IPS DF 6.9 (cell line): ENCODE measurements around the gene TNRC6C.
"Not testable (repeated sequence)": the region's sequence is repeated elsewhere in the genome, so short reads cannot be mapped to it uniquely, and the experiment has no call there.

Experiments
- DNase-seq: peaks from one replicate; pipeline ENCODE4 v3.0.0-alpha.2; 2013; ENCODE audit warnings: low read depth, low spot score
- H3K27ac ChIP-seq: one replicate; pipeline ENCODE4 v1.5.1; 2013; ENCODE audit warnings: low read length, control low read depth
- H3K27me3 ChIP-seq: 2 replicates; pipeline ENCODE4 v1.6.1; 2013; ENCODE audit warnings: mild to moderate bottlenecking, low read length; ENCODE audit not compliant: control insufficient read depth, insufficient read depth
- H3K36me3 ChIP-seq: 2 replicates; pipeline ENCODE4 v1.6.1; 2013; ENCODE audit warnings: low read length; ENCODE audit not compliant: control insufficient read depth, insufficient read depth
- H3K4me1 ChIP-seq: 2 replicates; pipeline ENCODE4 v1.6.1; 2013; ENCODE audit warnings: low read length; ENCODE audit not compliant: control insufficient read depth, insufficient read depth
- H3K4me3 ChIP-seq: 2 replicates; pipeline ENCODE4 v1.5.1; 2013; ENCODE audit warnings: mild to moderate bottlenecking, low read length
- H3K9me3 ChIP-seq: 2 replicates; pipeline ENCODE4 v1.6.1; 2013; ENCODE audit warnings: low read length, inconsistent platforms; ENCODE audit not compliant: control insufficient read depth, insufficient read depth
- WGBS: extraction: QIAGEN DNeasy Blood & Tissue Kit; methylation state at CpG from one replicate; pipeline ENCODE4 v1.1.7; 2013; ENCODE audit warnings: mixed read lengths, missing lambda C conversion rate; ENCODE audit not compliant: insufficient read length, insufficient coverage; 5-methylcytosine and 5-hydroxymethylcytosine counted together

TNRC6C gene

DNA sequence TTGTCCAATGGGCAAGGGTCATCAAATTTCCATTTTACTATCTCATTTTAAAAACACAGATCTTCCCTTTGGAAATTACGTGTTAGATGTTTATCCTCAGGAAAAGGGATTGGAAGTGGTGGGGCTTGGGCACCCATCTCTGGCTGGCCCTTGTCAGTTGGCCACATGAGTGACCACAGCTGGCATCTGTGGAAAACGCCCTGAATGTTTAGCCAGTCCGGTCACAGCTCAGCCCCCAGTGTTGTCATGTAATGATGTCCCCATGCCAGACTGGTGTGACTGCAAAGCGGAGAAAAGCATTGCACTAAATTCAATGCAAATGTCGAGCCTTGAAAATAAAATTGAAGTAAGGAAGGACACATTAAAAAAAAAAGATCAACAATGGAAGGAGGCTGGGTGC, 117.0 kb downstream of the TNRC6C start:
- Histone ChIP-seq H3K4me1 (no peaks in the 10 kb centered on the region), H3K27me3 (no peaks in the 10 kb centered on the region), H3K27ac (no peak overlapping the region), H3K4me3 (no peak overlapping the region), H3K36me3 (peaks cover 38% of the 10 kb centered on the region), H3K9me3 (no peaks in the 10 kb centered on the region)
- WGBS: no CpG with 5 or more reads among the region's 5 CpGs
- no peak for DNase-seq

DNA sequence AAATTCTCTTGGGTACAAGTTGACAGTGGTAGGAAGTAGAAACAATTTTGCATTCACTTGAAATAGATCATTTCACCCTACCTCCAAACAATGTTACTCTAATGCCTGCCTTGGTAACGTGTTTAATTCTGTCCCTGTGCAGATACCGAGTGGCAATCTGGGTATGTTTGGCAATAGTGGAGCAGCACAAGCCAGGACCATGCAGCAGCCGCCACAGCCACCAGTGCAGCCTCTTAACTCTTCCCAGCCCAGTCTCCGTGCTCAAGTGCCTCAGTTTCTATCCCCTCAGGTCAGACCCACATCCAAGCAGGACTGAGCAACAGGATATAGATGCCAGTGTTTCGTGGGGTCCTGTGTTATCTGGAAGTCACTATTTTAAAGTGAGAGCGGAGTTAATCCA, 120.8 kb downstream of the TNRC6C start:
- Histone ChIP-seq H3K36me3 (peaks cover 26% of the 10 kb centered on the region), H3K4me1 (no peaks in the 10 kb centered on the region), H3K27me3 (no peaks in the 10 kb centered on the region), H3K9me3 (no peaks in the 10 kb centered on the region), H3K27ac (no peak overlapping the region), H3K4me3 (no peak overlapping the region)
- DNase-seq: no peak
- WGBS: no CpG with 5 or more reads among the region's 6 CpGs

DNA sequence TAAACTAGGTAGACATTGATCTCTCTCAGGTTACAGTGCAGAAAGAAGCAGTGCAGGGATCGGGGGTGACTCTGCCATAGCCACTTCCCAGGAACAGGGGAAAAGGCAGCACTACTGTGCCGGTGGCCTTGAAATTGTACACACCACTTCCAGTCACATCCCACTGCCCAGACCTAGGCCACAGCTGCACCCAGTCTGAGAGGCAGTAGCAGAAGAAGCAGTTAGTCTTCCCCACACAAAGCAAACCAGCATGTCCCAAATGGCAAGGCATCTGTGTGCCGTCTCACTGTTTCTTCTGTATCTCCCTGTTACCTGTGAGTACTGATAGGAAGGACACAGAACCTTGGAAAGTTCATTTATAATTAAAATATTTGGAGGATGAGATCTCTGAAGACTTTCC, 123.0 kb downstream of the TNRC6C start:
- Histone ChIP-seq H3K9me3 (no peaks in the 10 kb centered on the region), H3K4me3 (no peak overlapping the region), H3K4me1 (no peaks in the 10 kb centered on the region), H3K27me3 (no peaks in the 10 kb centered on the region), H3K36me3 (peaks cover 21% of the 10 kb centered on the region), H3K27ac (no peak overlapping the region)
- no peak for DNase-seq
- WGBS: no CpG with 5 or more reads among the region's 3 CpGs

DNA sequence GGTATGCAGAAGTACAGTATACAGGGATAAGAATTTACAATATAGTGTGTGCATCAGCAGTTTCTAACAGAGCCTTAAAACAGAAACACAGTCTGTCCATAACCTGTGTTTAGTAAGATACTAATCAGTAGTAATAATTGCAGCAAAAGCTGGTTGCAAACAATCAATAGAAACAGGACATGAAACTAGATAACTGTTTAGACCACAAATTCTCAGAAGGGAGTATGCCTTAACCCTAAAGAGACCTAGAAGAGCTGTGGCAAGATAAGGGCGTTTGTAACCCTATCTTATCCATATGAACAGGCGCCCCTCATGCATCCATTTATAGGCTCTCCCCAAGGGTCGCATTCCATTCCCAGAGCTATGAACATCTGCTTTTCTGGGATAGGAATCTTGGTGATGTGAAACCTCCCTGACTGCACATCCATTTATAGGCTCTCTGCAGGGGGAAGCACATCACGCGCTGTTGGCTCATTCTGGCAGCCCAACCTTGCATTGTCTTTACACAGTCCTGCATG, 123.9 kb downstream of the TNRC6C start:
- not testable (repeated sequence) for H3K9me3 ChIP-seq, H3K4me1 ChIP-seq, H3K27me3 ChIP-seq, H3K4me3 ChIP-seq, DNase-seq, H3K27ac ChIP-seq
- H3K36me3 ChIP-seq: peaks cover 23% of the 10 kb centered on the region
- WGBS: no CpG with 5 or more reads among the region's 5 CpGs

DNA sequence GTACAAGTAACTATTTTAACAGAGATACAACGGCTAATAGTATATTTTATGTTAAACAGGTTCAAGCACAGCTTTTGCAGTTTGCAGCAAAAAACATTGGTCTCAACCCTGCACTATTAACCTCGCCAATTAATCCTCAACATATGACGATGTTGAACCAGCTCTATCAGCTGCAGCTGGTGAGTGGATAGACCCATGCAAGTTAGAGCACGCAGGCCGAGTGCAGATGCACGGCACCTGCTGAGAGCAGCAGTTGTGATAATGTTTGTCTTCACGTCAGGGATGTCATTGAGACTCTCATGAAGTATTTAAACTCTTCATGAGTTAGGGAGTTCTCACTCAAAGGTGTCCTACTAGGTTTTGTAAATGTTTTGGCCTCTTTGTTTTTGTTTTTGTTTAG, 124.5 kb downstream of the TNRC6C start:
- Histone ChIP-seq H3K27ac (no peak overlapping the region), H3K4me3 (no peak overlapping the region), H3K36me3 (peaks cover 18% of the 10 kb centered on the region), H3K27me3 (no peaks in the 10 kb centered on the region), H3K4me1 (no peaks in the 10 kb centered on the region), H3K9me3 (no peaks in the 10 kb centered on the region)
- no peak for DNase-seq
- WGBS: no CpG with 5 or more reads among the region's 7 CpGs

DNA sequence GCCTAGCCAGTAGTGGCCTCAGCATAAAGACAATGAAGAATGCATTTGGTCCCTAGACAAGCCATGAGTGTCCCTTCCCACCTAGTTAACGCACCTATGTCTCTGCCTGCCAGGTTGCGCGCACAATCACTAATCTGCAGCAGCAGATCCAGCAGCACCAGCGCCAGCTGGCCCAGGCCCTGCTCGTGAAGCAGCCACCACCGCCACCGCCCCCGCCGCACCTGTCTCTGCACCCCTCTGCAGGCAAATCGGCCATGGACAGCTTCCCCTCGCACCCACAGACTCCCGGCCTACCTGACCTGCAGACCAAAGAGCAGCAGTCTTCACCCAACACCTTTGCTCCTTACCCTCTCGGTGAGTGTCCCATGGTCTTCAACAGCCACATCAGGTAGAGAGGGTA, 128.2 kb downstream of the TNRC6C start:
- no peak overlapping the region for H3K4me3 ChIP-seq
- H3K27ac ChIP-seq: no peak overlapping the region
- no peaks in the 10 kb centered on the region for H3K9me3 ChIP-seq
- H3K36me3 ChIP-seq: peaks cover 22% of the 10 kb centered on the region; the same call in 1 of the 2 replicates
- H3K27me3 ChIP-seq: no peaks in the 10 kb centered on the region
- no CpG with 5 or more reads among the region's 13 CpGs for WGBS
- H3K4me1 ChIP-seq: no peaks in the 10 kb centered on the region
- DNase-seq: no peak

DNA sequence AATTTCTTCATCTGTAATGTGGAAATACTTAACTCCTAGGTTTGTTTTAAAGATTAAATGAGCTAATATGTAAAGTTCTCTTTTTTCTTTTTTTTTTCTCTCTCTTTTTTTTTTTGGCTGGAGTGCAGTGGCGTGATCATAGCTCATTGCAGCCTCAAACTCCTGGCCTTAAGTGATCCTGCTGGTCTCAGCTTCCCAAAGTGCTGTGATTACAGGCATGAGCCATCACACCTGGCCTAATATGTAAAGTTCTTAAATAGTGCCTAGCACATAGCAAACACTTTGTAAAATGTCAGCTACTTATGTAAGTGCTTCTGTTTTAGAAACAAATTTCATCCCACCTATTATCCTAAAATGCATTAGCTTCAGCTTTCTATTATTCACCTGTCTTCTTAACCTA, 130.0 kb downstream of the TNRC6C start:
- Histone ChIP-seq H3K27me3 (no peaks in the 10 kb centered on the region), H3K9me3 (no peaks in the 10 kb centered on the region), H3K27ac (no peak overlapping the region), H3K4me3 (no peak overlapping the region), H3K36me3 (peaks cover 26% of the 10 kb centered on the region; the same call in 1 of the 2 replicates), H3K4me1 (no peaks in the 10 kb centered on the region)
- no CpG with 5 or more reads among the region's 1 CpG for WGBS
- DNase-seq: no peak

DNA sequence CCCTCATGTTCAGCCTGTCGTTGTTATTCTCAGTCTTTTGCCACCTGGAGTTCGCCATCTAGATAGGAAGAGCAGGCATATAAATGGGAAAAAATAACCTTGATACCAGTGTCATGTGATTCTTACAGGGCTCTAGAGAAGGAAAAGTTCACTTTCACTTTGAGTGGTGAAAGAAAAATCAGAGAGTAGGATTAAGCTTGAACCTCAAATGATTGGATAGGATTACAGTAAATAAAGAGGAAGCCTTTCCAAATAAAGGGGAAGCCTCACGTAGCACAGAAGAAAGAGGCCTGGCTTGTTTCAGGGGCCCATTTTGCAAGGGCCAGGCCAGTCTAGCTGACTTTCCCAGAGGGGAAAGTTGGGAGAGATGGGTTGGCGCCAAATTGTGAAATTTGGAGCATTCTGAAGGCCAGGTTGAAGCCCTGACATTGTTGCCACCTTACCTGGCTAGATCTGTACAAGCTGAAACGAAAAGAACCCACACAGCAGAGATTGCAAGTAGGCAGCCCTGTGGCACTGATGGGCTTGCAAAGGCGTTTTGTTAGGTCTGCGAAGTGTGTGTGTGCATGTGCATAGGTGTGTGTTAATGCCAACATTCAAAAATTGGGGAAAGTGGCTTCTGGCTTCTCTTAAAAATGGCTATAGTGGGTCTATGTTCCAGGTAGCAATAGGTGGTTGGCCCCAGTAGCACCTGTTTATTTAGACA, 131.2 kb downstream of the TNRC6C start:
- DNase-seq: no peak
- Histone ChIP-seq H3K36me3 (peaks cover 30% of the 10 kb centered on the region; the same call in 1 of the 2 replicates), H3K4me1 (no peaks in the 10 kb centered on the region), H3K27me3 (no peaks in the 10 kb centered on the region), H3K9me3 (no peaks in the 10 kb centered on the region), H3K4me3 (no peak overlapping the region), H3K27ac (no peak overlapping the region)
- no CpG with 5 or more reads among the region's 7 CpGs for WGBS

DNA sequence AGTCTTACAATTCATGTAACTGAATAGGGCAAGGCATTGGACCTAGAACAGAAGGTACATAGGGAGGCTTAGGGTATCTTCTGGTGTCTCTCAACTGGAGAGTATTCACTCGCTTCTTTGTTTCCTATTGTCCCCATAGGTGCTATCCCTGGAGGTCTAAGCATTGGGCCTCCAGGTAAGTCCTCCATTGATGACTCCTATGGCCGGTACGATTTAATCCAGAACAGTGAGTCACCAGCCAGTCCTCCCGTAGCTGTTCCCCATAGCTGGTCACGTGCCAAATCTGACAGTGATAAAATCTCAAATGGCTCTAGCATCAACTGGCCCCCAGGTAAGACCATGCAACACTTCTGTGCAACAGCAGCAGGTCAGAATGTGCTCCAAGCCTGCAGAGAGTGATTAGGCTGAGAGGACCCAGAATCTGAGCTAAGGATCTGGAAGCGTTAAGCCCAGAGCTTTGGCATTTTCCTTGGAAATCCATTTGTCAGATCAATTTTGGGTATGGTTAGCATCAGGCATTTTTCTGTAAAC, 134.4 kb downstream of the TNRC6C start:
- WGBS: no CpG with 5 or more reads among the region's 6 CpGs
- Histone ChIP-seq H3K9me3 (no peaks in the 10 kb centered on the region), H3K4me3 (no peak overlapping the region), H3K27me3 (no peaks in the 10 kb centered on the region), H3K27ac (no peak overlapping the region), H3K4me1 (no peaks in the 10 kb centered on the region), H3K36me3 (peaks cover 48% of the 10 kb centered on the region)
- DNase-seq: no peak

DNA sequence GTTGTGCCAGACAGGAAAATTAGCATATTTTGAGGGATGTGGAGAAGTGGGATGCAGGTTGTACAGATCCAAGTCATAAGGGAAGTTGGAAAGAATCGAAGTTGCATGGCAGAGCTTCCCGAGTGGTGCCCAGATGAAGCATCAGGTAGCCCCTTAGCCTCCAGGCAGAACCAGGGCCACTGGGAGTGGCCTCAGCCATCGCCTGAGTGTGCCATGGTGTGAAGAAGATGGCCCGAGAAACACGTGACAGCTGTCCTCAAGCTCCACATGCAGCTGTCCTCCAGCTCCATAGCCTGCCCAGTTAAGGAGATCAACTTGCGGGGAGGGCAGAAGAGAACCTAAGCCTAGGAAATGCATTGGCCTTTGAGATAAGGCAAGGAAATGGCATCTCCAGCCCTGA, 136.5 kb downstream of the TNRC6C start:
- H3K36me3 ChIP-seq: peaks cover 58% of the 10 kb centered on the region
- WGBS: no CpG with 5 or more reads among the region's 6 CpGs
- H3K4me1 ChIP-seq: no peaks in the 10 kb centered on the region
- H3K27ac ChIP-seq: no peak overlapping the region
- no peaks in the 10 kb centered on the region for H3K27me3 ChIP-seq
- H3K9me3 ChIP-seq: peaks cover 2% of the 10 kb centered on the region; the same call in 1 of the 2 replicates
- no peak for DNase-seq
- H3K4me3 ChIP-seq: no peak overlapping the region

DNA sequence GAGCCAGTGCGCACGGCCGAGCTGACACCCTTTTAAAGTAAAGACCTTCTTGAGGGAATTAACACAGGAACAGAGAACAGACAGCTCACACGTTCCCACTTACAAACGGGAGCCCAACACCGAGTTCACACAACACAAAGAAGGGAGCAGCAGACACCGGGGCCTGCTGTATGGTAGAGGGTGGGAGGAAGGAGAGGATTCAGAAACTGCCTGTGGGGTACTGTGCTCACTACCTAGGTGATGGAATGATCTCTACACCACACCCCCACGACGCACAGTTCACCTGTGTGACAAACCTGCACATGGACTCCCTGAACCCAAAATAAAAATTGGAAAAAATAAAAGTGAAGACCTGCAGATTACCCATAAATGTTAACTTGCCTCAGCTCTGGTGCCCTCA, 137.6 kb downstream of the TNRC6C start:
- no CpG with 5 or more reads among the region's 9 CpGs for WGBS

More for the DNA sequence above, 137.6 kb downstream of the TNRC6C start:
- Histone ChIP-seq H3K36me3 (peaks cover 58% of the 10 kb centered on the region), H3K27me3 (no peaks in the 10 kb centered on the region), H3K9me3 (peaks cover 3% of the 10 kb centered on the region; the same call in 1 of the 2 replicates), H3K4me3 (no peak overlapping the region), H3K27ac (no peak overlapping the region), H3K4me1 (no peaks in the 10 kb centered on the region)
- DNase-seq: no peak
